CD1c-positive myeloid dendritic cell (primary cell): ENCODE results near the gene COASY.
"Not testable (repeated sequence)": the region's sequence is repeated elsewhere in the genome, so short reads cannot be mapped to it uniquely, and the experiment has no call there.

Experiments used
- DNase-seq: peaks from one replicate; pipeline ENCODE4 v3.0.0-alpha.2; 2016; ENCODE audit errors: extremely low spot score

COASY gene

GRCh38 chr17:42574463-42574862, 12.5 kb downstream of the COASY start:
- no peak for DNase-seq

- DNase-seq = no peak
These were observed 15.2 kb downstream of the COASY start for GRCh38 chr17:42577140-42577531.

GRCh38 chr17:42577532-42578281, 15.8 kb downstream of the COASY start, which contains the start of gene PSMC3IP:
Gene PSMC3IP, minus strand, starts transcription at chr17:42577729. Its CDS starts 43 bp downstream, at chr17:42577686.
- peak; percentile 97 for DNase-seq

- peak; percentile 59 for DNase-seq
These were observed 16.4 kb downstream of the COASY start for GRCh38 chr17:42578282-42578869.

- no peak for DNase-seq
These were observed 18.0 kb downstream of the COASY start for GRCh38 chr17:42579794-42580551.

GRCh38 chr17:42581744-42582270, 19.9 kb downstream of the COASY start:
- DNase-seq = no peak

GRCh38 chr17:42584880-42585279, 22.9 kb downstream of the COASY start:
- peak; percentile 64 for DNase-seq

- peak; percentile 29 for DNase-seq
These were observed 23.4 kb downstream of the COASY start for GRCh38 chr17:42585353-42585752.

GRCh38 chr17:42586514-42587230, 24.7 kb downstream of the COASY start:
- DNase-seq = no peak

GRCh38 chr17:42590886-42591285, 28.9 kb downstream of the COASY start:
- DNase-seq = no peak

GRCh38 chr17:42591411-42591810, 29.5 kb downstream of the COASY start:
- no peak for DNase-seq

GRCh38 chr17:42596386-42596785, 34.4 kb downstream of the COASY start:
- no peak for DNase-seq

- no peak for DNase-seq
These were observed 37.0 kb downstream of the COASY start for GRCh38 chr17:42598905-42599304.

GRCh38 chr17:42603318-42603717, 41.4 kb downstream of the COASY start:
- DNase-seq = no peak

GRCh38 chr17:42607769-42608168, 45.8 kb downstream of the COASY start:
- DNase-seq = no peak

- peak; percentile 27 for DNase-seq
These were observed 46.6 kb downstream of the COASY start for GRCh38 chr17:42608305-42609181.

- peak; percentile 100 for DNase-seq
These were observed 47.4 kb downstream of the COASY start, which contains the start of the genes RETREG3 and TUBG1 for GRCh38 chr17:42609182-42609813. Gene RETREG3, minus strand, starts transcription at chr17:42609374. Its CDS starts 50 bp downstream, at chr17:42609324. Gene TUBG1, plus strand, starts transcription at chr17:42609683. Its CDS starts 55 bp downstream, at chr17:42609738.

GRCh38 chr17:42609814-42610801, 48.2 kb downstream of the COASY start:
- DNase-seq = not testable (repeated sequence)

- DNase-seq = no peak
These were observed 50.1 kb downstream of the COASY start for GRCh38 chr17:42612013-42612412.
